HG02870 (cell line): ENCODE measurements around the gene PPIF.

Experiments used
- ATAC-seq: cut with Tn5 transposase; IDR thresholded peaks from one replicate; pipeline ENCODE4 v1.9.1; 2021; ENCODE audit warnings: mild to moderate bottlenecking, moderate library complexity; ENCODE audit not compliant: unreplicated experiment

The PPIF gene

DNA sequence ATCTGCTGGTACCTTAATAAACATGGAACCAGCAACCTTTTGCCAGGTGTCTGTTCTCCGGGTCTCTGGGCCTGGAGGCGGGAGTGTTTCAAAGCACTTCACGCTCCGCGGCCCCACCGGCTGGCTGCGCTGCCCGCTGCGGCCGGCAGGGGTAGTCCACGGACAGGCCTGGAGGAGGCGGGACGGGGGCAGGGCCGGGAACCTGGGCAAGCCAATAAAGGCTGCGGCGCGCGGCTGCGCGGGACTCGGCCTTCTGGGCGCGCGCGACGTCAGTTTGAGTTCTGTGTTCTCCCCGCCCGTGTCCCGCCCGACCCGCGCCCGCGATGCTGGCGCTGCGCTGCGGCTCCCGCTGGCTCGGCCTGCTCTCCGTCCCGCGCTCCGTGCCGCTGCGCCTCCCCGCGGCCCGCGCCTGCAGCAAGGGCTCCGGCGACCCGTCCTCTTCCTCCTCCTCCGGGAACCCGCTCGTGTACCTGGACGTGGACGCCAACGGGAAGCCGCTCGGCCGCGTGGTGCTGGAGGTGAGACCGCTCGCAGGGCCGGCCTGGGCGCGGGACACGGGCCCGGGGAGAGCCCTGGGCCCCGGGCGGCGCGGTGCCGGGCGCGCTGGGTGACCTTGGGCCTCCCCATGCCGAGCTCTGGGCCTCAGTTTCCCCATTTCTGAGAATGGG is at the start of gene PPIF:
PPIF (plus strand) TSS at position 244 of the 668 bp plus-strand sequence; CDS start at position 324, 80 bp downstream.
- peak; percentile 83 for ATAC-seq

DNA sequence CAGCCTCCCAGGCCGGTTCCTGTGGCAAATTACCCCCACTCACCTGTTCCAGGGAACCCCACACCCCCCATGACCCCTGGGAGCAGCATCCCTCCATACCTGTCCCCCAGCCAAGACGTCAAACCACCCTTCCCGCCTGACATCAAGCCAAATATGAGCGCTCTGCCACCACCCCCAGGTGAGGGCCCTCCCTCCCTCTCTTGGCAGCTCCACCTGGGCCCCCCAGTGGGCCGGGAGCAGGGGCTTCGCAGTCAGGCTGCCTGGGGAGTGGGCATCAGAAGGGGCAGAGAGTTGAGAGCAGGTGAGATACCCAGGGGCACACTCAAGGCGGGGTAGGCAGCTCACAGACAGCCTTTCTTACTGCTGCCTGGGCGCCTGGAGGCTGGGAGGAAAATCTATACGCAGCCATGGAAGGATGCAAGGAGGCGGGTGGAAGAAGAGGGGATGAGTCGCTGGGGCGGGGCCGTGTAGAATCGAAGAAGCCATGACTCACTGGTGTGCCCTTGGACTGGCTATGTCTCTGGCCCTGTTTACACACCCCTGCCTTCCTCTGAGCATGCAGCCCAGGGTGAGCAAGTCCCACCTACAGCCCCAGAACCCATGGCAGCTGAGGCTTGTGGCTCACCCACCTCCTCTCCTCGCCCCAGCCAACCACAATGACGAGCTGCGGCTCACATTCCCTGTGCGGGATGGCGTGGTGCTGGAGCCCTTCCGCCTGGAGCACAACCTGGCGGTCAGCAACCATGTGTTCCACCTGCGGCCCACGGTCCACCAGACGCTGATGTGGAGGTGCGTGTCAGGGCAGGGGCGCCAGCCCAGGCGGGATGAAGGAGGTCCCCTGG is 48.6 kb upstream of the PPIF start:
- no peak for ATAC-seq

- no peak for ATAC-seq
Observed at GRCh38 chr10:79299397-79300241, 47.6 kb upstream of the PPIF start.

GRCh38 chr10:79300711-79301110 is 46.6 kb upstream of the PPIF start:
- no peak for ATAC-seq

GRCh38 chr10:79301754-79302530 is 45.3 kb upstream of the PPIF start:
- no peak for ATAC-seq

DNA sequence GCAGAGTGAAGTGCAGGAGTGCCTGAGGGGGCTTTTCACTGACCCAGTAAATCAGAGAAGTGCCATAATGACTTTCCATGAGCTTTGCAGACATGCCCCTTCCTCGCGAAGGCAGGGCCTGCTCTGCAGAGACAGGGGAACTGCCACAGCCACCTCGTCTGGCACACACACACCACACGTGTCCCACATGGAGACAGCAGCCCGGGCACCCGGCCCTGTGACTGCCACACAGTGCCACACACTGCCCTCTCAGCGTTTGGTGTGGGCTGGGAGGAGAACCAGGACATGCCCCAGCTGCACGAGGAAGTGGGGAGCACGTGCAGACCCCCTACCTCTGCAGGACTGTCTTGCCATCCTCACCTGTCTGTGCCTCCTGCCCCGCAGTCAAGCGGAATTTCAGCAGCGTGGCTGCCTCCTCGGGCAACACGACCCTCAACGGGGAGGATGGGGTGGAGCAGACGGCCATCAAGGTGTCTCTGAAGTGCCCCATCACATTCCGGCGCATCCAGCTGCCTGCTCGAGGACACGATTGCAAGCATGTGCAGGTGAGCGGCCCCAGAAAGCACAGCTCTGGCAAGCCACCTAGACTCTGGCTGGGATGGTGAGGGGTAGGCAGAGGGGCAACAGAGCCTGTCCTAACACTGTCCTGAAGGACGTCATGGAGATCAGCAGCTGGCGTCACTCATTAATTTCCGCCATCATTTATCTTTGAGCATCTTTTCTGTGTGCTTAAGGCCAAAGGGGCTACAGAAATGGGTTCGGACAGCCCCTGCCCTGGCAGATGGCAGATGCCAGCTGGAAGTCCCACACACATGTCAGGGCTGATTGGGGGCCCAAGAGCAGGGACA is 43.4 kb upstream of the PPIF start:
- ATAC-seq = no peak

DNA sequence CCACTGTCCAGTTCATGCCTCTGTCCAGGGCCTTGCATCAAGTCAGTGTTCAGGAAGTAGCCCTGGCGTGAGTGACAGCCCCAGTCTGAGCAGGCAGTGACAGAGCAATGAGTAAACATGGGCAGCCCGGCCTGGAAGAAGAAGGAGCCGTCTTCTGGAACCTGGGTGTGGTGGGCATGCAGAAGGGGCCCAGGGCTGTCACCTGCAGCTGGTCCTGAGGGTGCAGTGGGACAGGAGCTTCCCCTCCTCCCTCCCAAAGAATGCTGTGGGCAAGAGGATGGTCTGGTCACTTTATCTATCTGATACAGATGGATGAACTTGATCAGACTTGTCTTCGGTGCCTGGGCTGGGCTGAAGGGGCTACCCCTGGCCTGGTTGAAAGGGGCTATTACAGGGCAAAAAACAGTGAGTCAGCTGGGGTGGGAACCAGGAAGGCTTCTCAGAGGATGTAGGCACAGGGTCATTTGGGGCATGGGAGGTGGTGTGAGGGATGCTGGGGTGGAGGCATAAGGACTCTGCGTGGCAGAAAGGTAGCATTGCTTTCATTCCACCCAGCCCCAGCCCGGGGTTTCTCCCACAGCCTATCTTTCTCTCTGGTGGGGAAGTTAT is 42.7 kb upstream of the PPIF start:
- no peak for ATAC-seq

DNA sequence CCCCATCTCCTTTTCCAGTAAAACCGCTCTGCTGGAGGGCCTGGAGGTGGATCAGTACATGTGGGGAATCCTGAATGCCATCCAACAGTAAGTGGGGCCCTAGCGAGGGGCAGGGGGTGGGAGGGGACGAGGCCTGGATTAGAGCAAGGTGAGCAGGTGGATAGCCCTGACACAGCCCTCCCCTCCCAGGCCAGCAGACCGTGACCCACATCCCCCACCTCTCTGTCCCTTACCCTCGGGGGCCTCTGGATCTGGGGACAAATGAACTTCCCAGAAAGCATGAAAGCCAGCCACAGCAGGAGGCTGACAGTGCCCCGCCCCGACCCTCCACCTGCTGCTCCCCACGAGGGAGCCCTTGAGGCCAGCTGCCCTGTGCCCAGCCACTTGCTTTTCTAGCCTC is 41.8 kb upstream of the PPIF start:
- ATAC-seq = no peak

DNA sequence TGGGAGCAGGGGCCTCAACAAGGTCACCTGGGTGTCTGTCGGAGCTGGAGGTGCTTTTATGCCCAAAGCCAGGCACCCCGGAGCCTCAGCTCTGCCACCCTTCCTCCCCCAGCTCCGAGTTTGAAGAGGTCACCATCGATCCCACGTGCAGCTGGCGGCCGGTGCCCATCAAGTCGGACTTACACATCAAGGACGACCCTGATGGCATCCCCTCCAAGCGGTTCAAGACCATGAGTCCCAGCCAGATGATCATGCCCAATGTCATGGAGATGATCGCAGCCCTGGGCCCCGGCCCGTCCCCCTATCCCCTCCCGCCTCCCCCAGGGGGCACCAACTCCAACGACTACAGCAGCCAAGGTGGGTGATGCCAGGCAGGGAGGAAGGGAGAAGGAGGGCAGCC is 41.3 kb upstream of the PPIF start:
- ATAC-seq = no peak

DNA sequence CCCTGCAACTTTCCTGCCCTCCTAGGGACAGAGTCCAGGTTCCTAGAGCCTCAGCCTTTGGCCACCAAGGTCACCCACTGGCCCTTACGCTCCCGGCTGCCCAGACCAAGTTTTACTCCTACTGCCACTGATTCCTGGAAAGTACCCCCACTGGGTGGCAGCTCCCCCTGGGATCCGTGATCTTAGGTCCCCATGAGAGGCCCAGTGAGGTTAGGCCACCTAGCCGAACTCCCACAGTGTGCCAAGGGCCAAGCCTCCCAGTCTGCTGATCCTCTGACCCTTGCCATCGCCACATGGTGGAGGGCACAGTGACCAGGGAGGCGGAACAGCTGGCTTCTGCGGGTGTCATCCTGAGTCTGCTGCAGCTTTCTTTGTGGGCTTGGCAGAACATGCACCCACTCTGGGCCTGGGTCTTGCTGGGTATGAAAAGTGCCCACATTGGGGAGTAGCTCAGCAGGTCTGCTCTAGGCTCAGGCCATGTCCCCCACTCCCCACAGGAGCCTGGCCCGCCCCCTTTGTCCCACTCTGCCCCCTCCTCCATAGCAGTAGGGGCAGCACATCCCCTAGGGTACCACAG is 40.5 kb upstream of the PPIF start:
- no peak for ATAC-seq

GRCh38 chr10:79308016-79308415 is 39.3 kb upstream of the PPIF start:
- no peak for ATAC-seq

DNA sequence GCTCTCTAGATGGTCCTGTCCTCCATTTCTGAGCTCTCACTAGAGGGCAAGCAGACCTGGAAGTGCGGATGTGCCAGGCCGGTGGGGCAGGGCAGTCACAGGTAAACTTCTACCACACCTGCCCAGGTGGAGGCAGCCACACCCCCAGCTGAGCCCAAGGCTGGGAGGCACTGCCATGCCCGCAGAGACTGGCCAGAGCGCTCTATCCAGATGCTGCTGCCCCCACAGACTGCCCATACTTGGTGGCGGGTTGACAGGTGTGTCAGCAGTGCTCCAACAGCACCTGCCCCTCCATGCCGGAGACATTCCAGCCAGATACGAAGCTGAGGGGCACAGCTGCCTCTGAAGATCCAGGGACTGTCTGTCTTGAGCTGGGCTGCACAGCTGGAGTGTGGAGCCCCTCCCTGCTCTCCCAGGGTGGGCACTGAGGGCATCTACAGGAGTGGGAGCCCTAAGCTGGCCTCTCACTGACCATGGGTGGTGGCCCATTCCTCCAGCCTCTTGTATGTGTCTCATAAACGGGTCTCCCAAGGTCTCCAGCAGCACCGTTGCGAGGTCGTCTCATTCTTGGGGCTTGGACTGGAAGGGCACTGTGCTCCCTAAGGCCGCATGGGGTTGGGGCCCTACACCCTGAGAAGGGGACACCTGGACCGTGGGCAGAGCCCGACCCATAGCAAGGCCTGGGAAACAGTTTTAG is 38.2 kb upstream of the PPIF start:
- no peak for ATAC-seq

DNA sequence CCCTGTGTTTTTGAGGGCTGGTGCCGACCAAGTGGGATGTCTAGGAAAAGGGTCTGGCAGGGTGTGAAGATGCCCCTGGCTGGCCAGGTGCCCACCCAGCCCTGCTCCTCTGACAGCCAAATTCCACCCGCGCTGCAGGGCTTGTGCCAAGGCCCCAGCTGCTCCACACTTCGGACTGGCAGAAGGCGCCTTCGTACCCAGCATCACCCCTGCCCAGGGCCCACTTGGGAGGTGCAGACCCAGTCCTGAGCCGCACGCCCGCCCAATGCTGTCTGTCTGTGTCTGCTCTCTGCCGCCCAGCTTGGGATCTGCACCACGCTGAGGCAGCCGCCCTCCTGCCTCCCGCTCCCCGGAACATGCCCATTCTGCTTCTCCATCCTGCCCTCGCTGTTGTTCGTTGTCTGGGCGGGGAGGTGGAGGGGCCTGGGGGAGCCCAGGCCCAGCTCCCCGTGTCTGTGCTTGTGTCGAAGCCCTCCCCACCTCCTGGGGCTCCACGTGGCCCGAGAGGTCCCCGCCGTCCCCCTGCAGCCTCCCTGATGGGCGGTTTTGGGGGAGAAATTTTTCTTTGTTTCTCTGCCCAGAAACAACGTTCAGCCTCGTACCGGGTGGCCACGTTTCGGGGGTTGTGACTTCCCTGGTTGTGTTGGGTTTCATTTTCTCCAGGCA is 36.9 kb upstream of the PPIF start:
- no peak for ATAC-seq

DNA sequence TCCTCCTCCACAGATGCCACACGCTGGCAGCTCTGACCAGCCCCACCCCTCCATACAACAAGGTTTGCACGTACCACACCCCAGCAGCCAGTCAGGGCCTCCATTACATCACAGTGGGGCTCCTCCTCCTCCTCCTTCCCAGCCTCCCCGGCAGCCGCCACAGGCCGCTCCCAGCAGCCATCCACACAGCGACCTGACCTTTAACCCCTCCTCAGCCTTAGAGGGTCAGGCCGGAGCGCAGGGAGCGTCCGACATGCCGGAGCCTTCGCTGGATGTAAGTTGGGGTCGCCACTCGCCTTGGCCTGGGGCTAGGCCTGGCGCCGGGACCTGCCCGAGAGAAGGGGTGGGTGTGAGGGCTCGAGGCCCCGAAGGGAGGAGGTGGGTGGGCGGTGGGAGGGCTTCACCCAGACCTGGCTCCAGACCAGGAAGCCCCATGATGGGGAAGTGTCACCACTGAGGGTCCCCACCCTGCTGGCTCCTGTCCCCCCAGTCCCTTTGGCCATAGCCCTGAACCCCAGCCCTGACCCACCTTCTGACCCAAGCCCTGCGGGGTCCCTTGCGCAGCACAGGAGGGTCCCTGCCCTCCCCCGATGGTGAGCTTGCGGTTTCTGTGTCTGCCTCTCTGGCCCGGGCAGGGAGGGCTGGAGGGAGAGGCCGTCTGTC is 36.2 kb upstream of the PPIF start:
- no peak for ATAC-seq

GRCh38 chr10:79311581-79312407 is 35.5 kb upstream of the PPIF start:
- no peak for ATAC-seq

DNA sequence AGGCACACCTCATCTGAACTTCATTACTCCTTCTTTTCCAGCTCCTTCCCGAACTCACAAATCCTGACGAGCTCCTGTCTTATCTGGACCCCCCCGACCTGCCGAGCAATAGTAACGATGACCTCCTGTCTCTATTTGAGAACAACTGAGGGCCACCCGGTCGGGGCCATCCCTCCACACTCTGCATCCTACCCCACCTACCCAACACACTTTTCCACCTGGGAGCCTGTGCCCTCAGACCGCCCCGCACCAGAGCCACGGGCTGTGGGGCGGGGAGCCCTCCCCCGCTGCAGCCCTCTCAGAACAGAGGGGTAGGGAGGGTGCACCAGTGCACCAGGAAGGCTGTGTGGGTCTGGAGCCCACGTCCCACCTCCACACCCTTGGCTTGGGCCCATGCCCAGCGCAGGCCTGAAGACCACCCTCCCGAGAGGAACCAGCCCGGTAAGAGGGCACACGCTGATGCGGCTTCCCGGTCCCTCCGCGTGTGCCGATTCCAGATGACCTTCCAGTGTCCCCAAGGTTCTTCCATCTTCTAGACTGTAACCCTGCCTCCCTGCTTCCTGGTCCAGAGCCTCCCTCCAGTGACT is 34.6 kb upstream of the PPIF start:
- ATAC-seq = no peak
